GM18867 (cell line): ENCODE data around the gene KIAA1755.

Experiments
- ATAC-seq: cut with Tn5 transposase; IDR thresholded peaks from one replicate; pipeline ENCODE4 v1.9.1; 2021; ENCODE audit warnings: mild to moderate bottlenecking, moderate library complexity; ENCODE audit not compliant: unreplicated experiment

Gene KIAA1755

GRCh38 chr20:38169636-38170193 is 90.8 kb downstream of the KIAA1755 start:
- ATAC-seq, result no peak

GRCh38 chr20:38168791-38169589 is 91.5 kb downstream of the KIAA1755 start:
- no peak for ATAC-seq

GRCh38 chr20:38167851-38168760 is 92.4 kb downstream of the KIAA1755 start:
- ATAC-seq, result no peak

GRCh38 chr20:38167328-38167850 is 93.1 kb downstream of the KIAA1755 start:
- ATAC-seq, result no peak

GRCh38 chr20:38166703-38167233 is 93.8 kb downstream of the KIAA1755 start:
- no peak for ATAC-seq

GRCh38 chr20:38165966-38166702 is 94.4 kb downstream of the KIAA1755 start:
- ATAC-seq, result no peak

GRCh38 chr20:38165089-38165965 is 95.2 kb downstream of the KIAA1755 start, which contains the start of gene TGM2:
TGM2 (minus strand) TSS chr20:38165270; CDS start chr20:38165198, 72 bp downstream.
- peak; percentile 85 for ATAC-seq

GRCh38 chr20:38164624-38165088 is 95.9 kb downstream of the KIAA1755 start:
- ATAC-seq, result no peak

- ATAC-seq, result no peak
These were observed 96.5 kb downstream of the KIAA1755 start for GRCh38 chr20:38164069-38164468.

GRCh38 chr20:38162878-38163875 is 97.4 kb downstream of the KIAA1755 start:
- no peak for ATAC-seq

GRCh38 chr20:38162149-38162548 is 98.4 kb downstream of the KIAA1755 start:
- ATAC-seq, result no peak

GRCh38 chr20:38161412-38161774 is 99.1 kb downstream of the KIAA1755 start:
- ATAC-seq, result no peak
